MM.1S (cell line): ENCODE measurements around the gene TPK1.

ENCODE experiments used
- EZH2 ChIP-seq: fragments of 300-600 bp; sonication (generic); optimal IDR thresholded peaks from 2 replicates; pipeline ENCODE3; 2017; ENCODE audit warnings: low read depth, mild to moderate bottlenecking, antibody characterized with exemption, low read length, mixed read lengths
- EZH2phosphoT487 ChIP-seq: fragments of 300-600 bp; sonication (generic); IDR thresholded peaks from 2 replicates; pipeline ENCODE4 v1.6.1; 2018; ENCODE audit warnings: antibody characterized with exemption, low read length
- TF ChIP-seq, protein P1 (sequence below): fragments of 300-600 bp; sonication (generic); IDR thresholded peaks from 2 replicates; pipeline ENCODE4 v1.5.1; 2016; ENCODE audit warnings: antibody characterized with exemption, low read length, mixed read lengths

DNA sequence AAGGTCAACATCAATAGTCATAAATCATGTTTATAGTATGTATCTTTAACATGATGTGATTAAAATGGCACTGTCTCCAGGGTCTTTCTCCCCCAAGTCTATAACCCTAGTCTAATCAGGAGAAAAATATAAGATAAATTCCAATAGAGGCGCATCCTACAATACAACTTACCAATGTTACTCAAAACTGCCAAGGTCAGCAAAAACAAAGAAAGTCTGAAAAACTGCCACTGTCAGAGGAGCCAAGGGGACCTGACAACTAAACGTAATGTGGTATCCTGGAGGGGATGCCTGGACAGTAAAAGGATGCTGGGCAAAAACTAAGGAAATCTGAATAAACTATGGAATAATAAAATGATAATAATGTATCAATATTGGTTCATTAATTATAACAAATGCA is 63.9 kb downstream of the TPK1 start:
- TF ChIP-seq, protein P1, sequence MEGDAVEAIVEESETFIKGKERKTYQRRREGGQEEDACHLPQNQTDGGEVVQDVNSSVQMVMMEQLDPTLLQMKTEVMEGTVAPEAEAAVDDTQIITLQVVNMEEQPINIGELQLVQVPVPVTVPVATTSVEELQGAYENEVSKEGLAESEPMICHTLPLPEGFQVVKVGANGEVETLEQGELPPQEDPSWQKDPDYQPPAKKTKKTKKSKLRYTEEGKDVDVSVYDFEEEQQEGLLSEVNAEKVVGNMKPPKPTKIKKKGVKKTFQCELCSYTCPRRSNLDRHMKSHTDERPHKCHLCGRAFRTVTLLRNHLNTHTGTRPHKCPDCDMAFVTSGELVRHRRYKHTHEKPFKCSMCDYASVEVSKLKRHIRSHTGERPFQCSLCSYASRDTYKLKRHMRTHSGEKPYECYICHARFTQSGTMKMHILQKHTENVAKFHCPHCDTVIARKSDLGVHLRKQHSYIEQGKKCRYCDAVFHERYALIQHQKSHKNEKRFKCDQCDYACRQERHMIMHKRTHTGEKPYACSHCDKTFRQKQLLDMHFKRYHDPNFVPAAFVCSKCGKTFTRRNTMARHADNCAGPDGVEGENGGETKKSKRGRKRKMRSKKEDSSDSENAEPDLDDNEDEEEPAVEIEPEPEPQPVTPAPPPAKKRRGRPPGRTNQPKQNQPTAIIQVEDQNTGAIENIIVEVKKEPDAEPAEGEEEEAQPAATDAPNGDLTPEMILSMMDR, result no peak
- TF ChIP-seq EZH2 (no peak), EZH2phosphoT487 (no peak)
